IPS-NIHi11 (cell line): ENCODE data around the gene PLK1.
A peak's percentile ranks its signal among the peaks of the same experiment; 100 is the strongest.

Experiments used
- DNase-seq: peaks from one replicate; pipeline ENCODE4 v3.0.0; 2012; ENCODE audit warnings: mixed read lengths, low spot score

The PLK1 gene

DNA sequence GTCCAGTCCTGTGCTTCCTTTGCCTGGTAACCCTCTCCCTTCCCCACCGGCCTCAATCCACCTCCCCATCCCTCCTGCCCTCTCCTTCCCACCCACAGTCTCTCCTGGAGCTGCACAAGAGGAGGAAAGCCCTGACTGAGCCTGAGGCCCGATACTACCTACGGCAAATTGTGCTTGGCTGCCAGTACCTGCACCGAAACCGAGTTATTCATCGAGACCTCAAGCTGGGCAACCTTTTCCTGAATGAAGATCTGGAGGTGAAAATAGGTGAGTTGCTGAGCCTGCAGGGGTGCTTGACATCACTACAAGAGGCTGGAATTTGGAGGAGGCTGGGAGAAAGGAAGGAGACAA, 1.3 kb downstream of the PLK1 start:
- no peak for DNase-seq

DNA sequence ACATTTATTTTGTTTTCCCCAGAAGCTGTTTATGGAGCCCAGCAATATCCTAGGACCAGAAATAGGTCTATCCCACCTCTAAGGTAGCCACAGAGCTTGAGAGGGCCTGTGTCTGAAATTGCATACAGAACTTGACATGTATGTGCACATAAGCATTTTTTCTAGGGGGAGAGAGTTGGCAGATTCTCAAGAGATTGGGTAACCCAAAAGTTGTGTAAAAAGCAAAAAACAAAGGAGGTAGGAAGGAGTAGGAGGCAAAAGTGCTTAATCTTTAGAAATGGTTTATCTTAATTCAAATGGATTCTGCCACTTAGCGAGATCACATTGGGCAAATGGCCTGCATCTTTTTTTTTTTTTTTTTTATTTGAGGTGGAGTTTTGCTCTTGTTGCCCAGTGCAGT, 3.5 kb downstream of the PLK1 start:
- no peak for DNase-seq

DNA sequence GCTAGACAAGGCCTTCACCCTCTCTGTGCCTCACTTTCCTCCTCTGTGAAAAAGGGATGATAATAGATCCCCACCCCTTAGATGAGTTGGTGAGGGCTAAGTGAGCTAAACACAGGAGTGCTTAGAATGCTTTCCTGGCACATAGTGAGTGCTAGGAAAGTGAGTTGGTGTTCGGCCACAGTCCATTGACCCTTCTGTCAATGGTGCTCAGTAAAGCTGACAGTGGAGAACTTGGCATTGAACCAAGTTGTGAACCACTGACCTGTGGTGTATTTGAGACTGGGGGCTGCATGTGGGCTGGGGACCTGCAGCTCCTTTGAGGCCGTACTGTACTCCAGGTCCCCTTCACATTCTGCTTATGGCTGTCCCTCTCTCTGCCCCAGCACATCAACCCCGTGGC, 4.8 kb downstream of the PLK1 start:
- no peak for DNase-seq

DNA sequence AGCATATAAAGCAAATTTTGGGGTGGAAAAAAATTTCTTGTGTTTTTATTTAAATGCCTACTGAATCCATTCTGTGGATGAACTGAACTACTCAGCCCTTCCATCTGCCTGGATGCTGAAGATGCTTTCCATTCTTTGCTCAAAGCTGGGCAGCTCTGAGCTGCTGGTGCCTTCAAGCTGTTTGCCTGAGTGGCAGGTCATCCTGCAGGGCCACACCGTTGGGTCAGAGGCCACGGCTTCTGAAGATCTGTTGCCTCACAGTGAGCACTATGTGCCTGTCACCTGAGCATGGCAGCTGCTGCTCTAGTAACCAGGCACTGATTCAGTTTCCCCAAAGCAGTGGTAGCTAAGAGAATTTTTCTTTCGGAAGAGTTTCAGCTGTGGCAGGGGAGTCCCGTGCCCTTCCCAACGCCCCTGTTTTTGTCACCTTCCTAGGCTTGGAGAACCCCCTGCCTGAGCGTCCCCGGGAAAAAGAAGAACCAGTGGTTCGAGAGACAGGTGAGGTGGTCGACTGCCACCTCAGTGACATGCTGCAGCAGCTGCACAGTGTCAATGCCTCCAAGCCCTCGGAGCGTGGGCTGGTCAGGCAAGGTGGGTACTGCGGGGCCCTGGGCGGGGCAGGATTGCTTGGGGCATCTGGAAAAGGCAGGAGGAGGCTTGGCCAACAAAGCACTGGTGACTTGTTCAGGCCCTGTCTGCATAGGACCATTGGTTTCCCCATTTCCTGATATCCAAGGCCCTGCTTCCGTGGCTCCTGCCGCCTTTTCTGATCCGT, 8.5 kb downstream of the PLK1 start:
- no peak for DNase-seq

DNA sequence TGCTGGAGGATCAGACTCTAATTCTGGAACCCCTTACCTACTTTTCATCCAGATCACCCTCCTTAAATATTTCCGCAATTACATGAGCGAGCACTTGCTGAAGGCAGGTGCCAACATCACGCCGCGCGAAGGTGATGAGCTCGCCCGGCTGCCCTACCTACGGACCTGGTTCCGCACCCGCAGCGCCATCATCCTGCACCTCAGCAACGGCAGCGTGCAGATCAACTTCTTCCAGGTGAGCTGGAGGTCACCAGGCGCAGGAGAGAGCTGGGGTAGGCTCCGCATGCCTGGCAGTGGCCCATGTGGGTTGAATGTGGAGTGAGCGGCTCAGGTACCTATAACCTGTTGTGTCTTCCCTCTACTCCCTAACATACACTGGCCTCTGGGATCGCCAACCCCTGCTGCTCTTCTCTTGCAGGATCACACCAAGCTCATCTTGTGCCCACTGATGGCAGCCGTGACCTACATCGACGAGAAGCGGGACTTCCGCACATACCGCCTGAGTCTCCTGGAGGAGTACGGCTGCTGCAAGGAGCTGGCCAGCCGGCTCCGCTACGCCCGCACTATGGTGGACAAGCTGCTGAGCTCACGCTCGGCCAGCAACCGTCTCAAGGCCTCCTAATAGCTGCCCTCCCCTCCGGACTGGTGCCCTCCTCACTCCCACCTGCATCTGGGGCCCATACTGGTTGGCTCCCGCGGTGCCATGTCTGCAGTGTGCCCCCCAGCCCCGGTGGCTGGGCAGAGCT, 10.9 kb downstream of the PLK1 start:
- no peak for DNase-seq

DNA sequence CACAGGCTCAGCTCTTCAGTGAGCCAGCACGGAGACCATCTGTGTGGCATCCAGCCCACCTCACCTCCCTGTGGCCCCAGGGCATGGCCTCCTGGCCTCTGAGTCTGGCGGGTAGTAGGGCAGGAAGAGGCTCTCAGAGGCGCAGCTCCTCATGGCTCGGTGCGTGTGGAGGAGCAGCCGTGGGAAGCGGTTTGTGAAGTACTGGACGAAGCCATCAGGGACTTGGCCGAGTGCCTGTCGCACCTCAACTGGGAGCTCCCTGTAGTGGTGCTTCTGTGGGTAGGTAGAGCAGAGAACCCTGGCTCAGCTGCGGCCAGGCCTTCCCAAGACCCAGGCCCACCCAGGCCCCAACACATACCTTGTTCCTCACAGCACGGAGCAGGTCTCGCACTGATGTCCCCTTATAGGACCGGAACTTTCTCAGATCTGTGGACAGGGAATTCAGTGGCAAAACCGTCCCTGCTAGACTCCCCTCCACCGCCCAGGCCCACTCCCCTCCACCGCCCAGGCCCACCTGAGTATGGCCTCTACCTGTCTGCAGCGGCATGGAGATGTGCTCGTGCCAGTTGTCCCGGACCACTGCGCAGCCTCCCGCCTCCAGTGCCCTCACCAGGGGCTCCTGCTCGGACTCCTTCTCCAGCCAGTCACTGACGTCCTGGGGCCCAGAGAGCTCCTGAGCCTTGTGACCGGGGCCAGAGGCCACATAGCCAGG, 12.2 kb downstream of the PLK1 start:
- no peak for DNase-seq

DNA sequence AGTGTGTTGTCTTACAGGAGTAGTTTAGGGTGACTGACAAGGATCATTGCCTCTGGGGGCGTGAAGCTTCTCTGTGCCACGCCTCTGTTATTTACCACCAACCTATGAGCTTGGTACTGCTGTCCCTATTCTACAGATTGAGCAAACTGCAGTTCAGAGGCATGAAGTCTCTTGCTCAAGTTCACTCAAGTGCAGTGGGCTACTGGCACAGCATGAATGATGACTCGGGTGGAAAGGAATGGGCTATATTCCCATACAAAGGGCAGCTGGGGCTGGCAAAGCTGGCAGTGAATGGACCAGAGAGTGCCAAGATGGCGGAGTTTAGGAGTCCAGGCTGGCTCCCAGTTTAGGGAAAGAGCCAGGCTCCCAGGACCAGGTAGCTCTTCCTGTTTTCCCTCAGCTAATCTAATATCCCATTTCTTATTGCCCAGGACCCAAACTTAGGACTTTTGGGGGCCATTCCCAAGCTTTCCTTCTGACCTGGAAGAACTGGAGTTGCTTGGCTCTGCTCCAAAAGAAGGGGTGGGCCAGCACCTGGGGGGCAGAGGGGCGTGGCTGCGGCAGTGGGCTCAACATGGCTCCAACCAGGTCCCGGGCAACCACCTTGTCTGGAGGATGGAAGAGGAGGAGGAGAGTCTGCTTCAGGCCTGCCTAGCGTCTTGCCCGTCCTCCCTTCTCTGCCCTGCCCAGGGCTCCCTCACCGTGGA, 12.9 kb downstream of the PLK1 start:
- no peak for DNase-seq

DNA sequence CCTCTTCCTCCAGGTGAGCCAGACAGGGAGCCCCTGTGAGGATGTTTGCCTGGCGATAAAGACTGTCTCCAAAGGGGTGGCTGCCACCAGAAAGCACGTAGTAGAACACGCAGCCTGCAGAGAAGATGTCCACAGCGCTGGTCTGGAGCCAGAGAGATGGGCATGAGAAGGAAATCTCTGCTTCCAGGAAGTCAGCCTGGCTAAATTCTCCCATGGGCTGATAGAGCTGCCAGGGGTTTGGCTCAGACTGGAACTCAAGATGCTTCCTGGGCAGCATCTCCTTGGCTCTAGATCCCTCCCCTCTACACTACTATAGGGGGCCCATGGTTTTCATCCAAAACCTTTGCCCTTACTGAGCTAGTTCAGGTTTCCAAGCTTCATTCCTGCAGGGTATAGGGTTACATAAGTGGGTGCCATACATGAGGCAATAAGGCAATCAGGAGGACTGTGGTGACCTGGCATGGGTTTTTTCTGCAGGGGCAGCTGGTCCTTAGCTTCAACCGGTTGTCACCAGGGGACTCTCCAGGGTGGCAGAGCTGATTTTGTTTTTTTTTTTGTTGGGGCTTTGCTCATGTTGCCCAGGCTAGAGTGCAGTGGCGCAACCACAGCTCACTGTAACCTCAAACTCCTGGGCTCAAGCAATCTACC, 13.6 kb downstream of the PLK1 start:
- no peak for DNase-seq

DNA sequence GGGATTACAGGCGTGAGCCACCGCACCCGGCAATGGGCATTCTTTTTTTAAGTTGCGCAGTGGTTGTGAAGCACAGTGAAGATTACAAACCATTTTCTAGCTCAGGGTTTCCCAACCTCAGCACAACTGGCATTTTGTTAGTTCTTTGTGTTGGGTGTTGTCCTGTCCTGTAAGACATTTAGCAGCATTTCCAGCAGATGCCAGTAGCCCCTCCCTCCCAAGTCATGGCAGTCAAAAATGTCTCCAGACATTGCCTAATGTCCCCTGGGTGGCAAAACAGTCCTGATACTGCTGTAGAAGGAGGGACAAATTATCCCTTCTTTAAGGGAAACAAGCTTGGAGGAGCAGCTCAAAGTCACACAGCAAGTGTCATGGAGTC, 15.6 kb downstream of the PLK1 start:
- no peak for DNase-seq

DNA sequence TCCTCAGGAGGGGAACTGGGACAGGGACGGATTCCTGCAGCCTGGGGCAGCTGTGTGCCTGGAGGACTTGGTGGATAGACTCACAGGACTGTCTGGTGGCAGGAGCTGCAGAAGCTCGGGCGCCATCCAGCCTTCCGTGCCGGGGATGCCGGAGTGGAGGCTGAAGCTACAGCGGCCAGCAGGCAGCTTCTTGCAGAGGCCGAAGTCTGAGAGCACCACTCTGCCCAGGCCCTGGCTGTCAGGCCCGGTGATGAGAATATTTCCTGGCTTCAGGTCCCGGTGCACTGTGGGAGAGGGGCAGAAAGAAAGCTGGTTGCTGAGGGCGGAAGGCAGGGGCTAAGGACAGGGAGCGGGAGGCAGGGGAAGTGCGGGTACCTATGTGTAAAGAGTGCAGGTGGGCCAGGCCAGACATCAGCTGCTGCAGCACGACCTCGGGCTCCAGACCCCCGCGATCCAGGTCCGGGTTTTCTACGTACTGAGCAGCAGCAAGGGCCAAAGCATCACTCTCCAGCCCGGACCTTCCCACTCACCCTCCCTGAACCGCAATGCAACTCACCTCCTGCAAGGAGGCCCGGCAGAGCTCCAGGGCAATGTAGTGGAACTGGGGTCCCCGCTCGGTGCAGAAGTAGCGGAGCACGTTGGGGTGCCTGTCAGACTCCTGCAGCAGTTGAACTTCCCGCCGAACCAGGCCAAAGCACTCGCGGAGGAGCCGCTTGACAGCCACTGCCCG, 16.1 kb downstream of the PLK1 start:
- DNase-seq = peak; percentile 84

DNA sequence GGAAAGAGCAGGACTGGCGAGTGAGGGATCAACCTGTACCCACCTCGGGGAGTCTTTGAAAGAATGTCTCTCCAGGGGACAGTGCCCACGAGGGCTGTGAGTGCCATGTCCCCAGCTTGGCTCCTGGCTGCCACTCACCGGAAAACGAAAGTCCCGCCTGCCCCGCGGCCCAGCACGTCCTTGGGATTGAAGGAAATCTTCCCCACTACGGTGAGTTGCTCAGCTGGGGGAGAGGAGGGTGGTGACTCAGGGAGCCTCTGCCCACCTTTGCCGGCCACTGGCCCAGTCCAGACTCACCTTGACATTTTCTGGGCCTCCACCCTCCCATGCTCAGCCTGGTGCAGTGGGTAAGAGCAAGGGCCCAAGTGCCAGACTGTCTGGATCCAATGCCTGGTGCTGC, 17.1 kb downstream of the PLK1 start:
- DNase-seq = no peak

DNA sequence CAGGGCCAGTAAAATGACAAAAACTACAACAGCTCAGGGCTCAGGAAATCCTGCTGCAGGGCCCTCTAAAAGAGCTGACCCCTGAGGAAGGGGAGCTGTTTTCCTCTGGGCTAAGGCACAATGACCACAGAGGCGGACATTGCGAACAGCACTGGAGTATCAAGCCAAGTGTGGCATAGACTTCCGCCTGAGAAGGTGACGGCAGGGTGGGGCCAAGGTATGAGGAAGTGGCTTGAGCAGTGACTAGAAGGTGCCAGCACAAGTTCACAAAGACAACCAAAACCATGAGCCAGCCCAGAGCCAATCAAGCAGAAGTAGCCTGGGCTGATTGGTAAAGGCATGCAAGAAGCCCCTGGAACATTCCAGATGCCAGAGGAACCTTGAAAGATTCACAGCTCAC, 20.4 kb downstream of the PLK1 start:
- DNase-seq = no peak

DNA sequence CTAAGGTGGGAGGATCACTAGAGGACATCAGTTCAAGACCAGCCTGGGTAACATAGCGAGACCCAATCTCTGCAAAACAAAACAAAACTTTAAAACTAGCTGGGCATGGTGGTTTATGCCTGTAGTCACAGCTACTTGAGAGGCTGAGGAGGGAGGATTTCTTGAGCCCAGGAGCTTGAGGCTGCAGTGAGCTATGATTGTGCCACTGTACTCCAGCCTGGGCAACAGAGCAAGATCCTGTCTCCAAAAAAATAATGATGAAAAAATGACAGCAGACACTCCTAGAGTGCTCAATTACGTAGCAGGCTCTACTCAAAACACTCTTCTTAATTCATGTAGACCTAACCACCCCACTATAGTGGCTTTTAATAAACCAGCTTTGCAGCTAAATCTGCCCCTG, 21.4 kb downstream of the PLK1 start:
- DNase-seq = no peak

DNA sequence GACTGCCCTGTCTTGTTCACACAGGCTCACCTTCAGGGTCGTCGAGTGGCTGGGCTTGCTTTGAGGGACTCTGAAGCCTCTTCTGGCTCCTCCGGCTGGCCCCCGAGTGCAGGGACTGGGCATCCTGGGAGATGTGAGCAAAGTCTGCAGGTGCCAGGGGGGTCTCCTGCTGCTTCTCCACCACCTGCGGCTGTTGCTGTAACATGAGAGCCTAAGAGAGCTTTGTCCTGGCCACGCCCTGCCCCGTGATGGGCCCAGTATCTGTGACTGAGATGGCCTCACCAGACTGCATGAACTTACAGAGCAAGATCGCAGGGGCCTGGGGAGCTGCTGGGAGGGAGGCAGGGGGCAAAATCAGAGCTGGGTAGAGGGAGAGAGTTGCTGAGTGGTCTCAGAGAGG, 21.8 kb downstream of the PLK1 start:
- DNase-seq = peak; percentile 50

DNA sequence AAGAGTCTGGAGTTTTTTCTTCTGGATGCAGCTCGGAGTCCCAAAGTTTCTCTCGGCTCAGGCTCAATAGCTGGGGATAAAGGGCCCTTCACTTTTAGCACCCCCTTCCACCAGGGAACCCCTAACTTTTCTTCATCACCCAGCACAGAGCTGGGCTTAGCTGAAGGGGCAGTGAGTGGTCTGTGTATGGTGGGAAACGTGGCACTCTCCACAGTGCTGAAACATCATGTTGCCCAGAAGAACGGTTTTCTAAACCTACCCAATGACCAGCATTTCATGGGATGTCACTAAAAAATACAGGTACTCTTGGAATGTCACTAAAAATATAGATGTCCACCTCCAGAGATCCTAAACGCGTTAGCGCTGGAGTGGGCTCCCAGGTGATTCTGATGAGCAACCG, 22.4 kb downstream of the PLK1 start:
- no peak for DNase-seq

DNA sequence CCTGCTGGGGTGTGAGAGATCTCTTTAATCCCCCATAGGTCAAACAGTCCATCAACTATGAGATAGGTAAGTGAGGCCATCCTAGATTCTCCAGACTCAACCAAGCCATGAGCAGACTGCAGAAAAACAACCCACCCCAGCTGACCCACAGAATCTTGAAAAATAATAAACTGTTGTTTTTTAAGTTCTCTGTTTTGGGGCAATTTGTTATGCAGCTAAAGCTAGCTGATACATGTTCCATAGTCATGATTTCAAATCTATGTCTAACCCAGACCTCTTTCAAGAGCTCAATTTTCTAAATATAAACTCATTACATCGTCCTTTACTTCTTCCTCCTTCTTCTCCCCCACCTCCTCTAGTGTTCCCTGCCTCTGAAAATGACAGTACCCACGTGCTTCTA, 24.3 kb downstream of the PLK1 start:
- no peak for DNase-seq

DNA sequence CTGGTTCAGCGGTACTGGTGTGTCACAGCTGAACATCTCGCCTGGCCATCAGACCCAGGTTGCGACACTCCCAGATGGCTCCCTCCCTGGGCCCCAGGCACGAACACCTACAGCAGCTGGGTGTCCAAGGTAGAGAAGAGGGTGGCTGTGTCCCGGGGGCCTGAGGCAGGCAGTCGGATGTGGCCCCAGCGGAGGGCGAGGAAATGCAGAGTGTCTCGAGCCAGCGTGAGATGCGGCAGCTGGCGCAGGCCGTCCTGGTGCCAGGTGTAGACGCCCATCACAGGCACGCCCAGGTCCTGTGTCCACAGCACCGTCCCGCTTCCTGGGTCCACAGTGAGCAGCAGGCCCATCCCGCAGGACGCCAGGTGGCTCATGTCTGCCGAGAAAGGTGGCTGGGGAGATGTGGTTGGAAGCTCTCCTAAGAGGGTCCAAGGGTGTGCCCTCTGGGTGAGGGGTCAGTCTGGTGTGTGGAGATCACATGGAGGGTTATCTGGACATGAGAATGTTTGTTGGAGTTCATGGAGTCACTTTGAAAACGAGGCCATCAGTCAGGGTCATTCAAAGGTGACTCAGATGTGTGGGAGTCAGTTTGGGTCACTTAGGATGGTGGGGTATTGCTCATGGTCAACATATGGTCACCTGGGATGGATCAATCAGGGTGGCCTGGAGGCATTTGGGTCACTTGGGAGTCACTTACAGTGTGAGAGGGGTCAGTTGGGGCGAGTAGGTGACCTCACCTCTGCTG, 26.3 kb downstream of the PLK1 start:
- DNase-seq = no peak

DNA sequence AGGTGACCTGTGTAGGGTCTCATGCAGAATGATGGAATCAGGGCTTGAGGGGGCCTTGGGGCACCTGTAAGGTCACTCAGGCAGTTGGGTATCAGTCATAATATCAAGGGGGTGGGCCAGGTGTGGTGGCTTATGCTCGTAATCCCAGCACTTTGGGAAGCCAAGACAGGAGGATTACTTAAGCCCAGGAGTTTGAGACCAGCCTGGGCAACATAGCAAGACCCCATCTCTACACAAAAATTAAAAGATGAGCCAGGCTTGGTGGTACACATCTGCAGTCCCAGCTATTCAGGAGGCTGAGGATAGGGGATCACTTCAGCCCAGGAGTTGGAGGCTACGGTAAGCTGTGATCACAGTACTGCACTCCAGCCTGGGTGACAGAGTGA, 26.8 kb downstream of the PLK1 start:
- no peak for DNase-seq

DNA sequence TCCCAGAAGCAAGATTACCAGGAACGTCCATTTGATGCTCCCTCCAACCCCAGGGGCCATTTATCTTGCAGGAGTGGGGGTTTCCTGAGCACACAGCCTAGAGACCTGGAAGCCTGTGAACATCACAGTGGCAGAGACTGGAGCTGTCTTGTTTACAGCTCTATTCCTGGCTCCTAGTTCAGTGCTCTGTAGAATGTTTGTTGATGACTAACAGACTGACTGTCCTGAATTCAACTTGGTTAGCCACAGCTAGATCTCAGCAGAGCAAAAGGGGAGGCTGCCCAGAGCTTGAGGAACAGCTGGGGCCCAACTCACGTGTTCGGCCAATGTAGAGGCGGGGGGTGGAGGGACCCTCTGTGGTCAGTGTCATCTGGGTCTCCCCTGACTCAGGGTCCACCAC, 27.8 kb downstream of the PLK1 start:
- DNase-seq = no peak

DNA sequence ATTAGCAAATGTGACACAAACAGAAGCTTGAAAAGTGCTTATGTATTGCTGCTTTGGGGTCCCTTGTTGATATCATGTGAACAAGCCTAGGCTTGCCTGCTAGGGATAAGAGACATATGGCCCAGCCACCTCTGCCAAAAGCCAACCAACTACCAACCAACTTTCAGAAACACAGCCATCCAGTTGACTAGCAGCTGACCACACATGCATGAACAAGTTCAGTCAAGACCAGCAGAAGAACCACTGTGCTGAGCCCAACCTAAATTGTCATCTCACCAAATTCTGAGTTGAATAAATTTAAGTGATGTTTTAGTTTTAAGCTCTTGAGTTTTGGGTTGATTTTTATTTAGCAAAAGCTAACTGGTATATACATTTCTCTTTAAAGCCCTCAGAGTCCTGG, 30.8 kb downstream of the PLK1 start:
- DNase-seq = no peak

DNA sequence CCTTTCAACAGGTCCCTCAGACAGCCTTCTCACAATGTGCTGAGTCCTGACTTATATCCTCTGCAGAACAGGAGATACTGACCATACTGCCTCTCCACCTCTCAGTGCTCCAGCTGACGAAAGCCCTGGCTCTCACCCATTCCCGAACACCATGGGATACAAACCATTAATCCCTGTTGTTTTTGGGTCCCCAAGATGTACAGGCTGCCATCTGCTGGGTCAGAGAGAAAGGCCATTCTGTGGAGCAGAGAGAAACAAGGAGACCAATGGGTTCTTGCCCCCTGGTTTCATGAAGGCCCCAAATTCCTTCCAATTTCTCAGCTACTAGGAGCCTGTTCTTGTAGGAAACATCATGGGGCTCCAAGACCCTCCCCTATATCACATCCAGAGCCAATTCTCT, 31.3 kb downstream of the PLK1 start:
- no peak for DNase-seq
